ENCODE data around the gene NSMCE4A. TPM values are rescaled to one million over a fixed set of nuclear protein-coding genes. Genes with fewer than 3 reads are reported as not detected.
"Not testable (repeated sequence)": the region's sequence is repeated elsewhere in the genome, so short reads cannot be mapped to it uniquely, and the experiment has no call there.

Gene NSMCE4A
- total RNA-seq (2014; rRNA removed; shearing (Covaris generic)), result 36.0 and 38.9 TPM in 2 replicates
- 29.4 and 33.2 TPM in 2 replicates for polyA plus RNA-seq (2015; cell fraction: cytosol; rRNA removed)
- polyA plus RNA-seq (2015; cell fraction: nucleus; rRNA removed), result 235 and 247 TPM in 2 replicates

DNA sequence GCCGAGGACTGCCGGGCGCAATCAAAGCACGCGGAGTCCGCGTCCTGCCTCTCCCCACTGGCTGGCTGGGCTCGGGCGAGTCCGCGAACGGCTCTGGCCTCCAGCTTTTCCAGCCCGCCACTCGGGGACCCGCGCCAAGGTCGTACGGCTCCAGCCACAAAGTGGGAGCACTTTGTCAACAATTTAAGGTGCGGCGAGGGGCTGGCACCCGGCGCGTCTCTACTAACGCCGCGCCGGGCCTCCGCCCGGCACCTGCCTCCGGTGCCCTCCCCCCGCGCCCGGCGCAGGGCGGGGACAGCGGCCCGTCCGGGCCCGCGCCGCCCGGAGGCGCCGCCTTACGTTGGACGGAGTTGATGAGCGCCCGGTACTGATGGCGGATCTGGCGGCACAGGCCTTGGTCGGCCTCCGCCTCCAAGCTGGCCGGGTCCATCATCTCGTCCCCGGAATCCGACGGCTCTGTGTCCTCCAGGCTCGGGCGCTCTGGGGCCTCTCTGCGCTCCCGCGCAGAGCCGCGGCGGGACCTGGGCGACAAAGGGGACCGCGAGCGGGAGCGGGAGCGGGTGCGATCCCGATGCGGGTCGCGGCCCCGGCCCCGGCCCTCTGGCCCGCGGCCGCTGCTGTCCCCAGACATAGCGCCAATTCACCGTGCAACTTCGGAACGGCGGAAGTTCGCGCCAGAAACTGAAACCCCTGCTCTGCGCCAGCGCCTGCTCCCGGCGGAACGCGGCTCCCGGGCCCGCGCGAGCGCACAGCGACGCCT is at the start of gene NSMCE4A:
NSMCE4A (minus strand) TSS at position 683 of the 760 bp plus-strand sequence; CDS start at position 631, 52 bp downstream.
- peak; percentile 61 for DNase-seq (ENCODE audit: low read depth, low spot score)
- in situ Hi-C loops (cut with HindIII; ENCODE audit: low pct_unique_long_range_greater_than_20kb, low sequenced_read_pairs), result no loop called here

GRCh38 chr10:122023257-122023656 is 48.2 kb upstream of the NSMCE4A start:
- in situ Hi-C loops (cut with HindIII; ENCODE audit: low pct_unique_long_range_greater_than_20kb, low sequenced_read_pairs); DNase-seq (ENCODE audit: low read depth, low spot score): not testable (repeated sequence)

- no peak for DNase-seq (ENCODE audit: low read depth, low spot score)
- in situ Hi-C loops (cut with HindIII; ENCODE audit: low pct_unique_long_range_greater_than_20kb, low sequenced_read_pairs), result no loop called here
Observed at GRCh38 chr10:122022276-122022675, 47.3 kb upstream of the NSMCE4A start.

DNA sequence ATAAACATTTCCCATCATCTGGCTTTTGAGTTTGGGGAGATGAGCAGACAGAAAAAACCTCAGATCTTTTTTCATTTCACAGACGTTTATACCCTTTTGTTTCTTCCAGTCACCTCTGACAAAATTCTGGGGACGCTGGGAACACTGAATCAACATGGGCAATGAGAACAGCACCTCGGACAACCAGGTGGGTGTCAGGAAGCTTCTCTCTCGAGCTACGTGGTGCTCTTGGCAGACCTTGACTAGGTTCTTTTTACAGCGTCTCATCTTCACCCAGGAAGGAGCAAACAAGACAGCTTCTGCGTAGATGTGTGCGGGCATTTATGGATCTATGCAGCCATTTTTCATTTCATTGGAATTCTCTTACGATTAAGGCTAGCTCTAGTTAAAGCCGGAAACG is 46.8 kb upstream of the NSMCE4A start:
- DNase-seq (ENCODE audit: low read depth, low spot score), result no peak
- in situ Hi-C loops (cut with HindIII; ENCODE audit: low pct_unique_long_range_greater_than_20kb, low sequenced_read_pairs), result no loop called here

DNA sequence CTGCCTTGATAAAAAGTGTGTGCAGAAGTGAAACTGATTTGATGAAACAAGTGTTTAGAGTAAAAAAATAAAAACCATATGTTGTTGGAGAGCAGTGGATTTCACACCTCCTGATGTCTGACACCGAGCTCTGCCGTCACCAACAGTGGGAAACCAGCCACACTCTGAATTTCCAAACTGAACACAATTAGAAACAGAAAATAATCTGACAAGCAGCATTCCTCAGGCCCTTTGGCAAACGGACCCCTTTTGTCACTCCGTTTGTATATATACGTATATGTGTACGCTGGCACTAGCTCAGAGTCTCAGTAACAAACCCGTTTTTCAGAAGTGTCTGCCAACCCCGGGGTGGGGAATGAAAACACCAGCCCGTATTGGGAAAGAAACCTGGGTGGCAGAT is 46.4 kb upstream of the NSMCE4A start:
- in situ Hi-C loops (cut with HindIII; ENCODE audit: low pct_unique_long_range_greater_than_20kb, low sequenced_read_pairs), result no loop called here
- DNase-seq (ENCODE audit: low read depth, low spot score), result peak; percentile 68

GRCh38 chr10:122020226-122020625 is 45.2 kb upstream of the NSMCE4A start:
- in situ Hi-C loops (cut with HindIII; ENCODE audit: low pct_unique_long_range_greater_than_20kb, low sequenced_read_pairs), result no loop called here
- DNase-seq (ENCODE audit: low read depth, low spot score), result no peak

DNA sequence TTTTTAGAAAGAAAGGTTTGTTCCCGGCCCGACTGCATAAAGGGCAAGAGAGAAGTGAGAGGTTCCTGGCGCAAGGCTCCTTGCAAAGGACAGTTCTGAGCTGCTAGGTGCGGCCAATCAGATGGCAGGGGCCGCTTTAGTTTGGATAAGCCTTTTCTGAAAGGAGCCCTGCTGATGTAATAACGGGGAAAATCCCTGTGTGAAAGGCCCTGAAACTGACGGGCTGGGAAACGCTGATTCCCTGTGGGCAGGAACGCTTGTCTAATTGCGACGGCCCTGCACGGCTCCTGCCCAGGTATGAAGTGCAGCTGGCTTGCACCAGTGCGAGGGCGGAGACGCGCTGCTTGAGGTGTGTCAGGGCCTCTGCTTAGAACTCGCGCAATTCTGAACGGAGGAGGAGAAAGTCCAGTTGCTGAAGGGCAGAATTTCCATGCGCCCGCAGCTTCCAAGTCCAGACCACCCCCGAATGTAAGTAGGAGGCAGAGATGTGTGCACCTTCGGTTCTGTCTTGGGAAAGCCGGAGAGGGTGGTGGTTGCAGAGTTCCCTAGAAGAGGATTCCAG is 44.5 kb upstream of the NSMCE4A start:
- in situ Hi-C loops (cut with HindIII; ENCODE audit: low pct_unique_long_range_greater_than_20kb, low sequenced_read_pairs), result no loop called here
- DNase-seq (ENCODE audit: low read depth, low spot score), result no peak

DNA sequence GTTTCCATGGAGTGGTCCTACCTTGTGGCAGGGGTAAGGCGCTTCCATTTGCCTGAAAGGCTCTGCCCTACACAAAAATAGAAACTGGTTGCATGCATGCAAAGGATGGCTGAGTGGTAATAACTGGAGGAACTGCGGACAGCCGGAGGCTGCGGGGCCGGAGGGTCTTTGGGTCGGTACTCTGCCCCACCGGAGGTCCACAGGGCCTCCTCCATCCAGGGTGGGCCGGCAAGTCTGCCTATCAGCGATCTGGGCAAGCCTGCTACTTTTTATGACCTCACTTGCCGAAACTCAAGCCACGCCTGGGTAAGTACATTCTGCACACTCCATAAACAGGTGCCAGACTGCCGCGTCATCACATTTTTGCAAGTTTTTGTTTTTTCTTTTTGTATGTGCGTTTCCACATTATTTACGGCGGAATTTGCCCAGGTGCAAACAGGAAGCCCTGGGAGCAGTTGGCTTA is 44.0 kb upstream of the NSMCE4A start:
- DNase-seq (ENCODE audit: low read depth, low spot score), result no peak
- in situ Hi-C loops (cut with HindIII; ENCODE audit: low pct_unique_long_range_greater_than_20kb, low sequenced_read_pairs), result no loop called here

GRCh38 chr10:122018491-122018890 is 43.5 kb upstream of the NSMCE4A start:
- in situ Hi-C loops (cut with HindIII; ENCODE audit: low pct_unique_long_range_greater_than_20kb, low sequenced_read_pairs), result no loop called here
- no peak for DNase-seq (ENCODE audit: low read depth, low spot score)

DNA sequence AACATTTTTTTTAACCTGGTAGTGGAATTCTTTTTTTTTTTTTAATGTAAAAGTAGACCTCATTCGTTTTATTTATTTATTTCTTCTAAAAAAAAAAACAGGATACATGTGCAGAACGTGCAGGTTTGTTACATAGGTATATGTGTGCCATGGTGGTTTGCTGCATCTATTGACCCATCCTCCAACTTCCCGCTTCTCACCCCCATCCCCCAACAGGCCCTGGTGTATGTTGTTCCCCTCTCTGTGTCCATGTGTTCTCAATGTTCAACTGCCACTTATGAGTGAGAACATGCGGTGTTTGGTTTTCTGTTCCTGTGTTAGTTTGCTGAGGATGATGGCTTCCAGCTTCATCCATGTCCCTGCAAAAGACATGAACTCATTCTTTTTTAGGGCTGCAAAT is 42.9 kb upstream of the NSMCE4A start:
- in situ Hi-C loops (cut with HindIII; ENCODE audit: low pct_unique_long_range_greater_than_20kb, low sequenced_read_pairs); DNase-seq (ENCODE audit: low read depth, low spot score): not testable (repeated sequence)

- no peak for DNase-seq (ENCODE audit: low read depth, low spot score)
Observed at GRCh38 chr10:122014652-122015248, 39.7 kb upstream of the NSMCE4A start.

DNA sequence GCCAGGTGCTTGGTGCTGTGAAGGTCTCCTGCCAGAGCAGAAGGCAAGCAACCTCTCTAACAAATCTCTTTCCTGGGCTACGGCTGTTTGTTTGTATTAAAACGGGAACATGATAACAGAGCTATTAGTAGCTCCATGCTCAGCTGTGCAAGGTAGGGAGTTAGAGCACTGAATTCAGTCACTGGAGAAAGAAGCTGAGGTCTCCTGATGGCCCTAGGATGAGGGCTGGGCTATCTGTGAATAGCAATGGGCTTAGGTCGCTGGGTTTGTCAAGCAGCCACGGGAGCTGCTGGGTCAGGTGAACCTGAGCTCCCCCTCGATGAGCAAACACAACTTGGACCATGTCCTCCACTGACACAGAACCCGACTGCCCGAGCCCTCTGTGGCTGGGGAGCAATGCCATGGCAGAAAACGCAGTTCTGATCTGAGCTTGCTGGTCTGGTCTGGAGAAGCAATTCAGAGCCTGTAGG is 38.3 kb upstream of the NSMCE4A start:
- in situ Hi-C loops (cut with HindIII; ENCODE audit: low pct_unique_long_range_greater_than_20kb, low sequenced_read_pairs), result no loop called here
- DNase-seq (ENCODE audit: low read depth, low spot score), result no peak

More at GRCh38 chr10:122014652-122015248, 39.7 kb upstream of the NSMCE4A start:
- in situ Hi-C loops (cut with HindIII; ENCODE audit: low pct_unique_long_range_greater_than_20kb, low sequenced_read_pairs), result no loop called here

GRCh38 chr10:122012731-122013130 is 37.7 kb upstream of the NSMCE4A start:
- in situ Hi-C loops (cut with HindIII; ENCODE audit: low pct_unique_long_range_greater_than_20kb, low sequenced_read_pairs), result no loop called here
- no peak for DNase-seq (ENCODE audit: low read depth, low spot score)

DNA sequence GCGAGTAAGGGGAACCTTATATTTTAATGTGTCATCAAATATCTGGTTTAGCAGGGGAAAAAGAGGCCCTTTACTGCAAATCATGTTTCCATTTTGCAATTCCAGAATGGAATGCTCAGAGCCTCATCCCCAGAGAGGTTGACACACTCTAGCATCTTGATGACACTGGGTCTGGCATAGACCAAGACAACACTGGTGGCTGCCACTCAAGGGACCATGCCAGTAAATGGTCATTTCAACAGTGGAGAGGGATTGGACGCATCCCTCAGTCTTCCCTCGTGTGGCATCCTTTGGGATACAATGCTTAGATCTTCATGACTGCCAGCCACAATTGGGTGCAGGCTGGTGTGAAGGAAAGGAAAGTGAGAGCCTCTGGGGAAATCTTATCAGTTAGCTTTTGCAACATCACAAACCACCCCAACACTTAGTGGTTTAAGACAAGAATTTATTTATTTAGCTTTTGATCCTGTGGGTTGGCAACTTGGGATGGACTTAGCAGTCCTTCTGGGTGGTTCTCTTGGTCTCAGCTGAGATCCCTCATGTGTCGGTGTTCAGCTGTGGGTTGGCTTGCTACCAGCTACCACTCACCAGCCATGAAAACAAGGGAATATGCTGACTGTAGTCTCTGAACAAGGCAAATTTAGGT is 35.5 kb upstream of the NSMCE4A start:
- no peak for DNase-seq (ENCODE audit: low read depth, low spot score)

GRCh38 chr10:122007415-122007814 is 32.4 kb upstream of the NSMCE4A start:
- in situ Hi-C loops (cut with HindIII; ENCODE audit: low pct_unique_long_range_greater_than_20kb, low sequenced_read_pairs), result no loop called here
- DNase-seq (ENCODE audit: low read depth, low spot score), result no peak

More for the DNA sequence above, 35.5 kb upstream of the NSMCE4A start:
- in situ Hi-C loops (cut with HindIII; ENCODE audit: low pct_unique_long_range_greater_than_20kb, low sequenced_read_pairs), result no loop called here

- no peak for DNase-seq (ENCODE audit: low read depth, low spot score)
- in situ Hi-C loops (cut with HindIII; ENCODE audit: low pct_unique_long_range_greater_than_20kb, low sequenced_read_pairs), result no loop called here
Observed at GRCh38 chr10:122001698-122002097, 26.7 kb upstream of the NSMCE4A start.

GRCh38 chr10:121999301-121999700 is 24.3 kb upstream of the NSMCE4A start:
- DNase-seq (ENCODE audit: low read depth, low spot score), result no peak
- in situ Hi-C loops (cut with HindIII; ENCODE audit: low pct_unique_long_range_greater_than_20kb, low sequenced_read_pairs), result no loop called here

DNA sequence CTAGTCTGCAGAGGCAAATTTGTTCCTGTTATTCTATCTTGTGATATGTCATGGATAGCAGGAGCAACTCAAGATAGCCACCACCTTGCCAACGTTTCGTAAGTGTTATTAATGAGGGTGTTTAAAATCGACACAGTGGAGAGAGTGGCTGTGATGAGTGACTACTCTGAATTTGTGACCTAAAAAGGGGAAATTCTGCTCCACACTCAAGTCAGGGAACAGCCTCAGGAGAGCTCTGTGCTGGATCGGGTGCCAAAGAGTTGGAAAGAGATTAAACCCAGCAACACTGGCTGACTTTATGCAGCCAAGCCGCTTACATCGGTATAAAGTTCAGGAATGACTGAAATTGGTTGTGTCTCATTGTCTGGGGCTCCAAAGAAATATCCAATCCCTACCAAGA is 23.4 kb upstream of the NSMCE4A start:
- in situ Hi-C loops (cut with HindIII; ENCODE audit: low pct_unique_long_range_greater_than_20kb, low sequenced_read_pairs), result no loop called here

More for the DNA sequence above, 23.4 kb upstream of the NSMCE4A start:
- no peak for DNase-seq (ENCODE audit: low read depth, low spot score)
